ENCODE measurements around the gene PLCB3. TPM values are rescaled to one million over a fixed set of nuclear protein-coding genes. Genes with fewer than 3 reads are reported as not detected.
A peak's percentile ranks its signal among the peaks of the same experiment; 100 is the strongest.

The PLCB3 gene
- total RNA-seq, 1 donor from 2014 or later: 23.4 TPM

GRCh38 chr11:64232967-64233315 is 18.4 kb upstream of the PLCB3 start:
- H3K4me1 Mint-ChIP-seq (ENCODE audit: low read depth): peaks cover 22% of the 10 kb centered on the region
- H3K36me3 Mint-ChIP-seq (ENCODE audit: low read depth): peaks cover 18% of the 10 kb centered on the region
- H3K4me3 Mint-ChIP-seq (ENCODE audit: low read depth): peak overlapping the region; percentile 72
- no peaks in the 10 kb centered on the region for H3K9me3 Mint-ChIP-seq
- peak overlapping the region; percentile 36 for H3K27ac Mint-ChIP-seq
- no peaks in the 10 kb centered on the region for H3K27me3 Mint-ChIP-seq (ENCODE audit: low read depth)
- intact Hi-C loops (cut with micrococcal nuclease): no loop called here
- DNase-seq (ENCODE audit: low spot score): no peak

- Mint-ChIP-seq H3K9me3 (no peaks in the 10 kb centered on the region), H3K4me3 (ENCODE audit: low read depth) (peak within 1 kb of the TSS; percentile 85), H3K4me1 (ENCODE audit: low read depth) (peaks cover 20% of the 10 kb centered on the region), H3K27ac (peak within 1 kb of the TSS; percentile 60), H3K36me3 (ENCODE audit: low read depth) (peaks cover 27% of the 10 kb centered on the region), H3K27me3 (ENCODE audit: low read depth) (no peaks in the 10 kb centered on the region)
- peak; percentile 71 for DNase-seq (ENCODE audit: low spot score)
- intact Hi-C loops (cut with micrococcal nuclease): no loop called here
These were observed 17.3 kb upstream of the PLCB3 start, which contains the start of gene VEGFB for GRCh38 chr11:64233913-64234586. Gene VEGFB (plus strand): TSS chr11:64234584. CDS start chr11:64234834, 250 bp downstream.

- Mint-ChIP-seq H3K9me3 (no peaks in the 10 kb centered on the region), H3K27ac (peak overlapping the region; percentile 60), H3K27me3 (ENCODE audit: low read depth) (no peaks in the 10 kb centered on the region), H3K4me3 (ENCODE audit: low read depth) (peak overlapping the region; percentile 85), H3K36me3 (ENCODE audit: low read depth) (peaks cover 27% of the 10 kb centered on the region), H3K4me1 (ENCODE audit: low read depth) (peaks cover 14% of the 10 kb centered on the region)
- DNase-seq (ENCODE audit: low spot score): peak; percentile 43
- intact Hi-C loops (cut with micrococcal nuclease): no loop called here
These were observed 16.5 kb upstream of the PLCB3 start for GRCh38 chr11:64234647-64235379.

GRCh38 chr11:64235437-64236161 is 15.7 kb upstream of the PLCB3 start:
- peaks cover 32% of the 10 kb centered on the region for H3K36me3 Mint-ChIP-seq (ENCODE audit: low read depth)
- H3K4me1 Mint-ChIP-seq (ENCODE audit: low read depth): peaks cover 18% of the 10 kb centered on the region
- intact Hi-C loops (cut with micrococcal nuclease): no loop called here
- peak overlapping the region; percentile 85 for H3K4me3 Mint-ChIP-seq (ENCODE audit: low read depth)
- H3K9me3 Mint-ChIP-seq: no peaks in the 10 kb centered on the region
- H3K27me3 Mint-ChIP-seq (ENCODE audit: low read depth): no peaks in the 10 kb centered on the region
- DNase-seq (ENCODE audit: low spot score): no peak
- H3K27ac Mint-ChIP-seq: no peak overlapping the region

GRCh38 chr11:64237484-64237951 is 13.8 kb upstream of the PLCB3 start:
- Mint-ChIP-seq H3K27ac (no peak overlapping the region), H3K4me3 (ENCODE audit: low read depth) (peak overlapping the region; percentile 13), H3K9me3 (no peaks in the 10 kb centered on the region), H3K4me1 (ENCODE audit: low read depth) (peaks cover 19% of the 10 kb centered on the region), H3K36me3 (ENCODE audit: low read depth) (peaks cover 36% of the 10 kb centered on the region), H3K27me3 (ENCODE audit: low read depth) (no peaks in the 10 kb centered on the region)
- DNase-seq (ENCODE audit: low spot score): no peak
- intact Hi-C loops (cut with micrococcal nuclease): no loop called here

GRCh38 chr11:64238076-64238475 is 13.3 kb upstream of the PLCB3 start:
- Mint-ChIP-seq H3K4me3 (ENCODE audit: low read depth) (no peak overlapping the region), H3K27ac (peak overlapping the region; percentile 42), H3K4me1 (ENCODE audit: low read depth) (peaks cover 20% of the 10 kb centered on the region), H3K9me3 (no peaks in the 10 kb centered on the region), H3K36me3 (ENCODE audit: low read depth) (peaks cover 37% of the 10 kb centered on the region), H3K27me3 (ENCODE audit: low read depth) (no peaks in the 10 kb centered on the region)
- intact Hi-C loops (cut with micrococcal nuclease): no loop called here
- no peak for DNase-seq (ENCODE audit: low spot score)

- H3K4me1 Mint-ChIP-seq (ENCODE audit: low read depth): peaks cover 25% of the 10 kb centered on the region
These were observed 12.3 kb upstream of the PLCB3 start for GRCh38 chr11:64238999-64239398.

GRCh38 chr11:64239662-64240434 is 11.5 kb upstream of the PLCB3 start:
- Mint-ChIP-seq H3K4me1 (ENCODE audit: low read depth) (peaks cover 25% of the 10 kb centered on the region), H3K4me3 (ENCODE audit: low read depth) (peak overlapping the region; percentile 94), H3K36me3 (ENCODE audit: low read depth) (peaks cover 50% of the 10 kb centered on the region), H3K27me3 (ENCODE audit: low read depth) (no peaks in the 10 kb centered on the region), H3K9me3 (no peaks in the 10 kb centered on the region), H3K27ac (peak overlapping the region; percentile 93)
- intact Hi-C loops (cut with micrococcal nuclease): loop anchor here (2.0 kb wide), 3 partner anchors 33 to 53 kb away; partner anchors contain the start of genes BAD, FERMT3, GPR137 and STIP1
- DNase-seq (ENCODE audit: low spot score): no peak

More at GRCh38 chr11:64238999-64239398, 12.3 kb upstream of the PLCB3 start:
- peaks cover 46% of the 10 kb centered on the region for H3K36me3 Mint-ChIP-seq (ENCODE audit: low read depth)
- H3K27ac Mint-ChIP-seq: peak overlapping the region; percentile 35
- intact Hi-C loops (cut with micrococcal nuclease): no loop called here
- H3K27me3 Mint-ChIP-seq (ENCODE audit: low read depth): no peaks in the 10 kb centered on the region
- H3K4me3 Mint-ChIP-seq (ENCODE audit: low read depth): no peak overlapping the region
- DNase-seq (ENCODE audit: low spot score): no peak
- H3K9me3 Mint-ChIP-seq: no peaks in the 10 kb centered on the region

GRCh38 chr11:64240435-64241240 is 10.7 kb upstream of the PLCB3 start, which contains the start of gene FKBP2:
Gene FKBP2 (plus strand): TSS chr11:64241095. CDS start chr11:64242388, 1,293 bp downstream.
- Mint-ChIP-seq H3K27ac (peak within 1 kb of the TSS; percentile 93), H3K27me3 (ENCODE audit: low read depth) (no peaks in the 10 kb centered on the region), H3K36me3 (ENCODE audit: low read depth) (peaks cover 45% of the 10 kb centered on the region), H3K4me1 (ENCODE audit: low read depth) (peaks cover 20% of the 10 kb centered on the region), H3K4me3 (ENCODE audit: low read depth) (peak within 1 kb of the TSS; percentile 94), H3K9me3 (no peaks in the 10 kb centered on the region)
- peak; percentile 98 for DNase-seq (ENCODE audit: low spot score)
- intact Hi-C loops (cut with micrococcal nuclease): loop anchor here (1.0 to 2.0 kb wide), 7 partner anchors 14 to 77 kb away; partner anchors contain the start of genes BAD, ESRRA, FERMT3 and GPR137

- Mint-ChIP-seq H3K27me3 (ENCODE audit: low read depth) (no peaks in the 10 kb centered on the region), H3K27ac (peak overlapping the region; percentile 93), H3K4me1 (ENCODE audit: low read depth) (peaks cover 20% of the 10 kb centered on the region), H3K9me3 (no peaks in the 10 kb centered on the region), H3K36me3 (ENCODE audit: low read depth) (peaks cover 48% of the 10 kb centered on the region), H3K4me3 (ENCODE audit: low read depth) (peak overlapping the region; percentile 94)
- peak; percentile 100 for DNase-seq (ENCODE audit: low spot score)
- intact Hi-C loops (cut with micrococcal nuclease): loop anchor here (1.0 to 2.0 kb wide), 7 partner anchors 15 to 76 kb away; partner anchors contain the start of genes BAD, ESRRA, FERMT3 and GPR137
These were observed 10.2 kb upstream of the PLCB3 start for GRCh38 chr11:64241241-64241490.

GRCh38 chr11:64241491-64242374 is 9.6 kb upstream of the PLCB3 start:
- peak overlapping the region; percentile 94 for H3K4me3 Mint-ChIP-seq (ENCODE audit: low read depth)
- H3K4me1 Mint-ChIP-seq (ENCODE audit: low read depth): peaks cover 20% of the 10 kb centered on the region
- H3K27me3 Mint-ChIP-seq (ENCODE audit: low read depth): no peaks in the 10 kb centered on the region
- no peak for DNase-seq (ENCODE audit: low spot score)
- peaks cover 48% of the 10 kb centered on the region for H3K36me3 Mint-ChIP-seq (ENCODE audit: low read depth)
- peak overlapping the region; percentile 93 for H3K27ac Mint-ChIP-seq
- no peaks in the 10 kb centered on the region for H3K9me3 Mint-ChIP-seq
- intact Hi-C loops (cut with micrococcal nuclease): loop anchor here (1.0 to 2.0 kb wide), 7 partner anchors 15 to 76 kb away; partner anchors contain the start of genes BAD, ESRRA, FERMT3 and GPR137
